Large intestine (tissue), 3 donors: ENCODE data around the gene ADCY9. TPM values are rescaled to one million over a fixed set of nuclear protein-coding genes. Genes with fewer than 3 reads are reported as not detected.
A peak's percentile ranks its signal among the peaks of the same experiment; 100 is the strongest.

Experiments
- DNase-seq, 2 donors: peaks; one replicate each; pipeline versions ENCODE4 v3.0.0 to v3.0.0-alpha.2; 2013
- H3K27ac ChIP-seq: one replicate; pipeline ENCODE4 v1.5.1; 2013; ENCODE audit warnings: low read length
- H3K27me3 ChIP-seq: 2 replicates; pipeline ENCODE4 v1.6.1; 2013; ENCODE audit warnings: low read length; ENCODE audit not compliant: control insufficient read depth, insufficient read depth
- H3K36me3 ChIP-seq: 2 replicates; pipeline ENCODE4 v1.6.1; 2013; ENCODE audit warnings: low read length; ENCODE audit not compliant: control insufficient read depth, insufficient read depth
- H3K4me1 ChIP-seq: one replicate; pipeline ENCODE4 v1.6.1; 2013; ENCODE audit warnings: low read length; ENCODE audit not compliant: control insufficient read depth, insufficient read depth
- H3K4me3 ChIP-seq: one replicate; pipeline ENCODE4 v1.5.1; 2013; ENCODE audit warnings: low read length
- H3K9me3 ChIP-seq: one replicate; pipeline ENCODE4 v1.6.1; 2013; ENCODE audit warnings: mild to moderate bottlenecking, low read depth, low read length, moderate library complexity; ENCODE audit not compliant: control insufficient read depth
- WGBS: methylation state at CpG from one replicate; pipeline ENCODE4 v1.1.5; 2013; ENCODE audit warnings: low lambda C conversion rate; ENCODE audit not compliant: insufficient coverage; 5-methylcytosine and 5-hydroxymethylcytosine counted together
- polyA plus RNA-seq: library from polyadenylated mRNA; unstranded; fragments of 120-200 nt; gene quantifications from one replicate; pipeline ENCODE4 v1.2.1, GENCODE V29; 2013

The ADCY9 gene
- polyA plus RNA-seq, 1 donor: 8.1 TPM

DNA sequence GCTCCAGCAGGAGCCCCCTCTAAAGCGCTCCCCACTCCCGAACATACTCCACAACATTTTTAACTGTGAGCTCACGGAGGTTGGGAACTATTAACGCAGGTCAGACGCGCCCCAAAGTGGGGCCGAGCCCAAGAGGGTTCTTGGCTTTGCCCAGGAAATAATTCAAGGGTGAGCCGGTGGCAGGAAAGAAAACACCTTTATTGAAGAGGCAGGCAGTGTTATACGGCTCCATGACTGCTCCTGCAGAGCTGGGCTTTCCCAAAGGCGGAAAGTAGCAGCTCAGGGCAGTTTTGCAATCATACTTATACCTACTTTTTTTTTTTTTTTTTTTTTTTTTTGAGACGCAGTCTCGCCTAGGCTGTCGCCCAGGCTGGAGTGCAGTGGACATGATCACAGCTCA is 6.2 kb downstream of the ADCY9 start:
- Histone ChIP-seq H3K9me3 (peaks cover 10% of the 10 kb centered on the region), H3K4me1 (peaks cover 5% of the 10 kb centered on the region), H3K27me3 (no peaks in the 10 kb centered on the region), H3K4me3 (no peak overlapping the region), H3K36me3 (peaks cover 7% of the 10 kb centered on the region), H3K27ac (no peak overlapping the region)
- no peak for DNase-seq
- WGBS: no CpG with 5 or more reads among the region's 13 CpGs

GRCh38 chr16:4109250-4109736 is 6.9 kb downstream of the ADCY9 start:
- Histone ChIP-seq H3K27ac (no peak overlapping the region), H3K36me3 (peaks cover 7% of the 10 kb centered on the region), H3K9me3 (peaks cover 5% of the 10 kb centered on the region), H3K27me3 (no peaks in the 10 kb centered on the region), H3K4me3 (no peak overlapping the region), H3K4me1 (peaks cover 2% of the 10 kb centered on the region)
- 40% methylated on average over 1 of the region's 11 CpGs for WGBS
- DNase-seq: no peak

GRCh38 chr16:4106516-4106915 is 9.7 kb downstream of the ADCY9 start:
- Histone ChIP-seq H3K36me3 (peaks cover 8% of the 10 kb centered on the region), H3K9me3 (peaks cover 2% of the 10 kb centered on the region), H3K27ac (no peak overlapping the region), H3K27me3 (no peaks in the 10 kb centered on the region), H3K4me3 (no peak overlapping the region), H3K4me1 (no peaks in the 10 kb centered on the region)
- no CpG with 5 or more reads among the region's 4 CpGs for WGBS
- no peak for DNase-seq

- Histone ChIP-seq H3K27ac (no peak overlapping the region), H3K9me3 (peaks cover 2% of the 10 kb centered on the region), H3K27me3 (no peaks in the 10 kb centered on the region), H3K4me1 (no peaks in the 10 kb centered on the region), H3K4me3 (no peak overlapping the region), H3K36me3 (peaks cover 8% of the 10 kb centered on the region)
- DNase-seq: no peak
- WGBS: no CpG with 5 or more reads among the region's 5 CpGs
Observed at GRCh38 chr16:4105848-4106247, 10.4 kb downstream of the ADCY9 start.

GRCh38 chr16:4103745-4104144 is 12.5 kb downstream of the ADCY9 start:
- Histone ChIP-seq H3K27ac (no peak overlapping the region), H3K36me3 (peaks cover 8% of the 10 kb centered on the region), H3K4me3 (no peak overlapping the region), H3K9me3 (peaks cover 2% of the 10 kb centered on the region), H3K4me1 (no peaks in the 10 kb centered on the region), H3K27me3 (no peaks in the 10 kb centered on the region)
- WGBS: 96% methylated on average over 5 of the region's 15 CpGs
- DNase-seq: no peak

- 95% methylated on average over 4 of the region's 20 CpGs for WGBS
- Histone ChIP-seq H3K36me3 (peaks cover 6% of the 10 kb centered on the region), H3K27me3 (no peaks in the 10 kb centered on the region), H3K4me1 (no peaks in the 10 kb centered on the region), H3K27ac (no peak overlapping the region), H3K4me3 (no peak overlapping the region), H3K9me3 (peaks cover 2% of the 10 kb centered on the region)
- DNase-seq: no peak
Observed at GRCh38 chr16:4101421-4102219, 14.6 kb downstream of the ADCY9 start.

- no peak for DNase-seq
- WGBS: no CpG with 5 or more reads among the region's 4 CpGs
- H3K27me3 ChIP-seq: no peaks in the 10 kb centered on the region
- H3K9me3 ChIP-seq: no peaks in the 10 kb centered on the region
- no peaks in the 10 kb centered on the region for H3K4me1 ChIP-seq
- no peak overlapping the region for H3K27ac ChIP-seq
- no peak overlapping the region for H3K4me3 ChIP-seq
- H3K36me3 ChIP-seq: no peaks in the 10 kb centered on the region
Observed at GRCh38 chr16:4098501-4098900, 17.7 kb downstream of the ADCY9 start.

DNA sequence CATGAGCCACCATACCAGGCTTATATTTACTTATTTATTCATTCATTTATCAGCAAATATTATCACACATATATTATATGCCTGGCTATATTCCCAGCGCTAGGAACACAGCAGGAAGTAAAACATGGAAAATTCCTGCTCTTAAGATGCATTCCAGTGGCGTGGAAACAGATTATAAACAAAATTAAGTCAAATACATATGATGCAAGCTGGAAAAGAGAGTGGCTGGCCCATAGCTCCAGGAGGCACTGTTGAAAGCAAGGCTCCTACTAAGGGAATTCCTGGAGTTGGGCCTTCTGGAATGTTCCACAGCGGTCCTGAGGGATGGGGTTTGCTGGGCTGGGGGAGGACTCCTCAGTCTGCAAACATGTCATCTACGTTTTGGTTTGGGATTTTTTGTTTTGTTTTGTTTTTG is 18.4 kb downstream of the ADCY9 start:
- H3K4me1 ChIP-seq: no peaks in the 10 kb centered on the region
- H3K4me3 ChIP-seq: no peak overlapping the region
- 40% methylated on average over 1 of the region's 4 CpGs for WGBS
- H3K27ac ChIP-seq: no peak overlapping the region
- no peaks in the 10 kb centered on the region for H3K27me3 ChIP-seq
- no peak for DNase-seq
- H3K9me3 ChIP-seq: no peaks in the 10 kb centered on the region
- no peaks in the 10 kb centered on the region for H3K36me3 ChIP-seq

DNA sequence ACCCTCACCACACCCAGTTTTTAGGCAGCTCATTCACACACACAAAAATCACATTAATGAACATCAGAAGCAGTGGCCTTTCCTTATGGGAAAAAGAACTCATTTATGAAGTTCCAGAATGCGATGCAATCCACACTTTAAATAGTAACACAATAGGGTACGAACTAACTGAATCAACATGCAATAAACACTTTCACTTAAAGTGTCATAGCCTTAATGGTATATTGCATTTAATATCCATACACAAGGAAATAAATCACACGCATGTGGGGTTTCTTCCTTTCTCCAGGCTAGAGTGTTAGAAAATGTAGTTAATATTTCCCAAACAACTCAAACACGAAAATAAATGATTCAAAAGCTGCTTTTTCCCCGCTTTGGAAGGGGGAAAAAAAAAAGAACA is 19.7 kb downstream of the ADCY9 start:
- Histone ChIP-seq H3K27ac (no peak overlapping the region), H3K4me1 (no peaks in the 10 kb centered on the region), H3K27me3 (no peaks in the 10 kb centered on the region), H3K36me3 (no peaks in the 10 kb centered on the region), H3K4me3 (no peak overlapping the region), H3K9me3 (no peaks in the 10 kb centered on the region)
- no peak for DNase-seq
- 100% methylated on average over 2 of the region's 5 CpGs for WGBS

GRCh38 chr16:4094127-4094773 is 22.0 kb downstream of the ADCY9 start:
- Histone ChIP-seq H3K27me3 (no peaks in the 10 kb centered on the region), H3K36me3 (no peaks in the 10 kb centered on the region), H3K4me1 (peaks cover 2% of the 10 kb centered on the region), H3K4me3 (no peak overlapping the region), H3K9me3 (no peaks in the 10 kb centered on the region), H3K27ac (no peak overlapping the region)
- DNase-seq: peak; percentile 47 to 72
- WGBS: 92% methylated on average over 6 of the region's 14 CpGs
